Stimulated activated CD4-positive, alpha-beta T cell treated with anti-CD3 and anti-CD28 coated beads, Interleukin-4, amount 100 ng/mL, for 48 hours (primary cell): ENCODE data around the gene CRKL.

Experiments used
- DNase-seq, 2 donors: peaks; one replicate each; pipeline ENCODE4 v3.0.0-alpha.2; 2020; ENCODE audit warnings: low read depth in 2 of 2

The CRKL gene

GRCh38 chr22:20996598-20997535 is 79.7 kb downstream of the CRKL start:
- no peak for DNase-seq

GRCh38 chr22:20997536-20998257 is 80.5 kb downstream of the CRKL start:
- no peak for DNase-seq

DNA sequence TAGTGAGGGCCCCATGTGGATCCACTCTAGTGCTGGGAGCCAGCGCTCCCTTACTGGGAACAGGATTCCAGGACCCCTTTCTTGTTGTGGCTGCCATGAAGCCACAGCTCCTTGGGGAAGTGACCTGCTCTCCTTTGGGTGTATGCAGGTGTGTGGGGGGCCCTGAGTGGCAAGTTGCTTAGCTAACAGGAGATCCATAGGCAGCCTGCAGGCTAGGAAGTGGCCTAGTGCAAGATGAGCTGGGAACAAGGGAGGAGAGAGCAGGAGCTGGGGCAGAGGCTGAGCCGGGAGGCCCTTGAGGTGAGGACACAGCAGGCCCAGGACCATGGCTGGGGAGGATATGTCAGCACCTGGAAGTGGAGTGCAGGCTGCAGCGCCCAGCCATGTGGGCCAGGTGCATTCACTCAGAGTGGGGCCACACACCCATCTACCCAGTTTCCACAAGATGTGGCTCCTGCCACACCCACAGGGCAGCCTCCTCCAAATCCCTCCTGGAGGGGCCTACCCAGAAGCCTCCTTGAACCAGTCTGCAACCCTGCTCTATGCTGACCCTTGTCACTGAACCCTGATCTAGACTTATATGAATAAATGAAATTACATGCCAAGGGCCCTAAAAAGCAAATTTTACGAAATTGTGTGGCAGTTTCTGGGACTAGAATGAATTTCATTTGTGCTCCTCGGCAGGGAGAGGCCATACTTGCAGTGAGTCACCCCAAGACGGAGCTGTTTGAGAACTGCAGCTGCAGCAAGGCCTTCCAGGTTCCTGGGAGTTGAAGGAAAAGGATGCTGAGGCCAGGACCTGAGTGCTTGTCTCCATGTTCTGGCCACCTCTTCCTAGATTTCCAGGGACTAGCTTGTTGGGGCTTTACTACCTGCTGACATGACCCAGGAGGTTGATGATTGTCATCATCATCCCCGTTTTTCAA is 81.5 kb downstream of the CRKL start:
- DNase-seq: no peak

DNA sequence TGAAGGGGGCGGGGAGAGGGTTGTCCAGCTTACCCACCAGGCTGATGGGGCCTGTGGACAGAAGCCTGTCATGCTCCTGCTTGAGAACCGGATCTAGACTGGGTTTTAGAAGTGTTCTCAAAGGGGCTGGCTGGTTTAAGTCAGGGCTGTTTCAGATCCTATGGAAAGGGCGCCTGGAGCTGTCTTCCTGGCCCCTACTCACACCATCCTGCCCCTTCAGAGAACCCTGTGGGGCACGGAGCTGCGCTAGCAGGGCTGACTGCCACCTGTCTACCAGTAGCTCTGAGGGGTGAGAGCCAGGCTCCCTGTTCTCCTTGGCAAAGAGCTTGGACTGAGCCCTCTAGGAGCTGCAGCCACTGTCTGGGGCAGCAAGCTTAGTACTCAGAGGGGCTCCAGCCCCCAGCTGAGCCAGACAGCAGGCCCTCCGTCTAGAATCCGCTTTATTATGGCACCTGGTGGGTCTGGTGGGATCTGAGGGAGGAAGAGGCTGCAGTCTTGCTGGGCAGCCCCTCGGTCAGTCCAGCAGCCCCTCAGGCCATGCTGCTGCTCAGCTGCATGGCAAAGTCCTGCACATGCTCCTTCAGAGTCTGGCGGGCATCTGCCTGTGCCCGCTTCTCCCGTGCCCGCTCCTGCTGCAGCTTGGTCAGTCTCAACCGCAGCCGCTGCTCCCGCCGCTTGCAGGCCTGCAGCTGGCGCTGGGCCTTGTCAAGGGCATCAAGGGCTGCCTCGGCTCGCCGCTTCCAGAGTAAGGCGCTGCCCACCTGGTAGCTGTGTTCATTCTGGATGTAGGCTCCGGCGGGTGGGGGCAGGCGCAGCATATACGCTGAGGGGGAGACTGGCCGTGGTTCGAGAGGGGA is 82.4 kb downstream of the CRKL start:
- no peak for DNase-seq

GRCh38 chr22:21000207-21000986 is 83.2 kb downstream of the CRKL start:
- DNase-seq: no peak

GRCh38 chr22:21000987-21001600 is 83.9 kb downstream of the CRKL start:
- DNase-seq: no peak

DNA sequence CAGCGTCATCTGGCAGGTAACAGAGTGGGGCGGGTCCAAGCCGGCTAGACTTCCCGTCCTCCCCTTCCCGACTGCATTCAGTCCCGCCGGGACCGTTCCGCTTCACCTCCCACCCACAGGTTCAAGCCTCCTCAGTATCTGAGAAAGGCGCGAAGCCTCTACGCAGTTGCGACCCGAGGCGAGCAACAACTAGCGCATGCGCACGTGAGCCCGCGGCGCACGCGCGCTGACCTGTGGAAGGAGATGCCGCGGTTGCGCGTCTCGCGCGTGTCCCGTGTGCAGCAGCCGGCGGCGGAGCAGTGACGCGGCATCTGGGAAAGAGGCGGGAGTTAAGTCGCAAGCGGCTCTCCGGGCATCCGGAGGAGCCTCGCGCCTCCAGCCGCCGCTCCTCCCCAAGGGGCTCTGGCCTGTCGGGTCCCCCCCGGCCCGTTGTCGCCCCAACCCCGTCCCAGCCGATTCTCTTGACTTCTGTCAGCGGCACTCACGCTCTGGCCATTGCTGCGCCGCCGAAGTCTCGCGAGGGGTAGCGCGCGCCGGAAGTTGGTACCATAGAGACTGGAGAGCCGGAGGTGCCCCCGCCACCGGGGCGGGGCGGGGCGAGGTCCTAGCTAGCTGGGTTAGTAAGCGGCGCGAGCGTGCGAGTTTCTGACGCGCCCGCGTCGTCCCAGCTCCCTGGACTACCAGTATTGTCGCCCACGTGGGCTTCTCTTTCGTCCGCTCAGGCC is 84.6 kb downstream of the CRKL start, which contains the start of gene THAP7:
THAP7 (minus strand) TSS at position 518 of the 725 bp plus-strand sequence; CDS start at position 311, 207 bp downstream.
- DNase-seq: peak; percentile 96 to 98
